ENCODE data around the gene ODR4. TPM values are rescaled to one million over a fixed set of nuclear protein-coding genes. Genes with fewer than 3 reads are reported as not detected.
A peak's percentile ranks its signal among the peaks of the same experiment; 100 is the strongest.
"Not testable (repeated sequence)": the region's sequence is repeated elsewhere in the genome, so short reads cannot be mapped to it uniquely, and the experiment has no call there.

Gene ODR4
- 1 to 10 TPM; 1.7 to 5.4 (median 5.0) TPM for polyA plus RNA-seq

GRCh38 chr1:186375152-186375928 is at the start of gene ODR4, which contains the start of gene TPR:
ODR4 (plus strand) TSS chr1:186375838; CDS start chr1:186379786, 3,948 bp downstream.
TPR (minus strand) TSS chr1:186375253; CDS start chr1:186375028, 225 bp downstream.
- H3K4me1 Mint-ChIP-seq = peaks cover 42 to 80% of the 10 kb centered on the region in 2 donors
- H3K9me3 Mint-ChIP-seq = no peaks in the 10 kb centered on the region
- peak; percentile 94 to 96 (median 96) for DNase-seq
- peak within 1 kb of the TSS; percentile 93 to 99 (median 96) for H3K27ac Mint-ChIP-seq
- H3K27me3 Mint-ChIP-seq (ENCODE audit: low read depth in 3 of 3) = peaks cover 10 to 27% (median 15%) of the 10 kb centered on the region in 3 donors
- H3K36me3 Mint-ChIP-seq = peaks cover 0 to 18% (median 3%) of the 10 kb centered on the region in 3 donors
- peak within 1 kb of the TSS; percentile 92 to 100 (median 94) for H3K4me3 Mint-ChIP-seq

GRCh38 chr1:186326009-186326408 is 49.6 kb upstream of the ODR4 start:
- H3K4me1 Mint-ChIP-seq = peaks cover 6 to 12% of the 10 kb centered on the region in 2 donors
- no peaks in the 10 kb centered on the region for H3K27me3 Mint-ChIP-seq (ENCODE audit: low read depth in 3 of 3)
- H3K36me3 Mint-ChIP-seq = peaks cover 32 to 62% (median 39%) of the 10 kb centered on the region in 3 donors
- no peaks in the 10 kb centered on the region for H3K9me3 Mint-ChIP-seq
- no peak overlapping the region for H3K4me3 Mint-ChIP-seq
- H3K27ac Mint-ChIP-seq = peak overlapping the region in 2 of 6 donors; percentile 9 to 39
- DNase-seq = no peak

GRCh38 chr1:186327331-186327730 is 48.3 kb upstream of the ODR4 start:
- Mint-ChIP-seq H3K36me3 (peaks cover 27 to 52% (median 33%) of the 10 kb centered on the region in 3 donors), H3K4me3 (no peak overlapping the region), H3K27ac (no peak overlapping the region), H3K9me3 (no peaks in the 10 kb centered on the region), H3K4me1 (peaks cover 4 to 6% of the 10 kb centered on the region in 2 donors), H3K27me3 (ENCODE audit: low read depth in 3 of 3) (no peaks in the 10 kb centered on the region)
- no peak for DNase-seq

GRCh38 chr1:186330758-186331157 is 44.9 kb upstream of the ODR4 start:
- Mint-ChIP-seq H3K4me1 (peaks cover 3 to 6% of the 10 kb centered on the region in 2 donors), H3K27me3 (ENCODE audit: low read depth in 3 of 3) (no peaks in the 10 kb centered on the region), H3K4me3 (no peak overlapping the region), H3K9me3 (no peaks in the 10 kb centered on the region), H3K27ac (no peak overlapping the region), H3K36me3 (peaks cover 36 to 54% (median 37%) of the 10 kb centered on the region in 3 donors)
- no peak for DNase-seq

- peaks cover 47 to 65% (median 48%) of the 10 kb centered on the region in 3 donors for H3K36me3 Mint-ChIP-seq
- H3K4me1 Mint-ChIP-seq = no peaks in the 10 kb centered on the region
- DNase-seq = no peak
- H3K27ac Mint-ChIP-seq = no peak overlapping the region
- H3K9me3 Mint-ChIP-seq = no peaks in the 10 kb centered on the region
- no peak overlapping the region for H3K4me3 Mint-ChIP-seq
- H3K27me3 Mint-ChIP-seq (ENCODE audit: low read depth in 3 of 3) = no peaks in the 10 kb centered on the region
Observed at GRCh38 chr1:186337554-186337953, 38.1 kb upstream of the ODR4 start.

- DNase-seq = no peak
- no peaks in the 10 kb centered on the region for H3K9me3 Mint-ChIP-seq
- no peaks in the 10 kb centered on the region for H3K4me1 Mint-ChIP-seq
- H3K36me3 Mint-ChIP-seq = peaks cover 50 to 68% (median 52%) of the 10 kb centered on the region in 3 donors
- no peak overlapping the region for H3K4me3 Mint-ChIP-seq
- H3K27me3 Mint-ChIP-seq (ENCODE audit: low read depth in 3 of 3) = no peaks in the 10 kb centered on the region
- no peak overlapping the region for H3K27ac Mint-ChIP-seq
Observed at GRCh38 chr1:186340772-186341171, 34.9 kb upstream of the ODR4 start.

- not testable (repeated sequence) for H3K9me3 Mint-ChIP-seq; H3K4me3 Mint-ChIP-seq; H3K4me1 Mint-ChIP-seq; DNase-seq; H3K27me3 Mint-ChIP-seq (ENCODE audit: low read depth in 3 of 3)
- Mint-ChIP-seq H3K36me3 (peaks cover 48 to 73% (median 54%) of the 10 kb centered on the region in 3 donors), H3K27ac (peak overlapping the region in 2 of 6 donors; percentile 23 to 74)
Observed at GRCh38 chr1:186347837-186348691, 27.6 kb upstream of the ODR4 start.

- peak overlapping the region; percentile 92 to 100 (median 94) for H3K4me3 Mint-ChIP-seq
- peaks cover 0 to 19% (median 2%) of the 10 kb centered on the region in 3 donors for H3K36me3 Mint-ChIP-seq
- H3K4me1 Mint-ChIP-seq = peaks cover 42 to 81% of the 10 kb centered on the region in 2 donors
- H3K9me3 Mint-ChIP-seq = no peaks in the 10 kb centered on the region
- peak overlapping the region; percentile 93 to 99 (median 96) for H3K27ac Mint-ChIP-seq
- peak in 2 of 3 donors; percentile 31 for DNase-seq
- peaks cover 10 to 24% (median 15%) of the 10 kb centered on the region in 3 donors for H3K27me3 Mint-ChIP-seq (ENCODE audit: low read depth in 3 of 3)
Observed at GRCh38 chr1:186374303-186375151, 1.1 kb upstream of the ODR4 start.

GRCh38 chr1:186375929-186376319 is 286 bp downstream of the ODR4 start:
- Mint-ChIP-seq H3K36me3 (peaks cover 0 to 13% (median 5%) of the 10 kb centered on the region in 3 donors), H3K27me3 (ENCODE audit: low read depth in 3 of 3) (peaks cover 10 to 27% (median 15%) of the 10 kb centered on the region in 3 donors), H3K9me3 (no peaks in the 10 kb centered on the region), H3K27ac (peak overlapping the region; percentile 93 to 99 (median 96)), H3K4me1 (peaks cover 41 to 74% of the 10 kb centered on the region in 2 donors), H3K4me3 (peak overlapping the region; percentile 92 to 100 (median 94))
- DNase-seq = no peak

- Mint-ChIP-seq H3K27me3 (ENCODE audit: low read depth in 3 of 3) (no peaks in the 10 kb centered on the region), H3K4me3 (no peak overlapping the region), H3K36me3 (peaks cover 14 to 28% (median 15%) of the 10 kb centered on the region in 3 donors), H3K4me1 (no peaks in the 10 kb centered on the region), H3K9me3 (no peaks in the 10 kb centered on the region), H3K27ac (no peak overlapping the region)
- DNase-seq = no peak
Observed at GRCh38 chr1:186386725-186387383, 11.2 kb downstream of the ODR4 start.

GRCh38 chr1:186390925-186391324 is 15.3 kb downstream of the ODR4 start:
- no peak overlapping the region for H3K27ac Mint-ChIP-seq
- no peaks in the 10 kb centered on the region for H3K4me1 Mint-ChIP-seq
- H3K36me3 Mint-ChIP-seq = peaks cover 28 to 34% (median 31%) of the 10 kb centered on the region in 3 donors
- H3K27me3 Mint-ChIP-seq (ENCODE audit: low read depth in 3 of 3) = no peaks in the 10 kb centered on the region
- no peak overlapping the region for H3K4me3 Mint-ChIP-seq
- no peaks in the 10 kb centered on the region for H3K9me3 Mint-ChIP-seq
- DNase-seq = no peak

- no peaks in the 10 kb centered on the region for H3K27me3 Mint-ChIP-seq (ENCODE audit: low read depth in 3 of 3)
- H3K27ac Mint-ChIP-seq = no peak overlapping the region
- peaks cover 30 to 36% (median 32%) of the 10 kb centered on the region in 3 donors for H3K36me3 Mint-ChIP-seq
- no peak overlapping the region for H3K4me3 Mint-ChIP-seq
- no peak for DNase-seq
- no peaks in the 10 kb centered on the region for H3K9me3 Mint-ChIP-seq
- H3K4me1 Mint-ChIP-seq = no peaks in the 10 kb centered on the region
Observed at GRCh38 chr1:186391841-186392240, 16.2 kb downstream of the ODR4 start.

Measured in immature natural killer cell (primary cell).